Glomerular visceral epithelial cell (primary cell): ENCODE results near the gene PCED1B.
A peak's percentile ranks its signal among the peaks of the same experiment; 100 is the strongest.
"Not testable (repeated sequence)": the region's sequence is repeated elsewhere in the genome, so short reads cannot be mapped to it uniquely, and the experiment has no call there.

ENCODE experiments used
- DNase-seq: peaks from one replicate; pipeline ENCODE4 v3.0.0-alpha.2; 2016; ENCODE audit errors: extremely low spot score

The PCED1B gene

GRCh38 chr12:47272412-47273190, 193.2 kb downstream of the PCED1B start:
- DNase-seq, result no peak

GRCh38 chr12:47273191-47273626, 193.8 kb downstream of the PCED1B start:
- DNase-seq, result peak; percentile 35

GRCh38 chr12:47274760-47275159, 195.3 kb downstream of the PCED1B start:
- DNase-seq, result no peak

GRCh38 chr12:47276253-47276620, 196.8 kb downstream of the PCED1B start:
- DNase-seq, result no peak

GRCh38 chr12:47276621-47277309, 197.3 kb downstream of the PCED1B start:
- DNase-seq, result peak; percentile 63

- DNase-seq, result peak; percentile 84
These were observed 198.6 kb downstream of the PCED1B start for GRCh38 chr12:47277972-47278448.

DNA sequence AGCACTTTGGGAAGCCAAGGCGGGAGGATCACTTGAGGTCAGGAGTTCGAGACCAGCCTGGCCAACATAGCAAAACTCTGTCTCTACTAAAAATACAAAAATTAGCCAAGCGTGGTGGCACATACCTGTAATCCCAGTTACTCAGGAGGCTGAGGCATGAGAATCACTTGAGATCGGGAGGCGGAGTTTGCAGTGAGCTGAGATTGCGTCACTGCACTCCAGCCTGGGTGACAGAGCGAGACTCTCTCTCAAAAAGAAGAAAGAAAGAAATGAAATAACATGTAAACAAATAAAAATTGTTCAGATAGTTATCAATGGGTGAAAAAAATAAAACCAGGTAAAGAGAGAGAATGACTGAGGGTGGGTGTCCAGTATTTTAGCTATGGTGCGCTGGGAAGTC, 200.3 kb downstream of the PCED1B start:
- not testable (repeated sequence) for DNase-seq

DNA sequence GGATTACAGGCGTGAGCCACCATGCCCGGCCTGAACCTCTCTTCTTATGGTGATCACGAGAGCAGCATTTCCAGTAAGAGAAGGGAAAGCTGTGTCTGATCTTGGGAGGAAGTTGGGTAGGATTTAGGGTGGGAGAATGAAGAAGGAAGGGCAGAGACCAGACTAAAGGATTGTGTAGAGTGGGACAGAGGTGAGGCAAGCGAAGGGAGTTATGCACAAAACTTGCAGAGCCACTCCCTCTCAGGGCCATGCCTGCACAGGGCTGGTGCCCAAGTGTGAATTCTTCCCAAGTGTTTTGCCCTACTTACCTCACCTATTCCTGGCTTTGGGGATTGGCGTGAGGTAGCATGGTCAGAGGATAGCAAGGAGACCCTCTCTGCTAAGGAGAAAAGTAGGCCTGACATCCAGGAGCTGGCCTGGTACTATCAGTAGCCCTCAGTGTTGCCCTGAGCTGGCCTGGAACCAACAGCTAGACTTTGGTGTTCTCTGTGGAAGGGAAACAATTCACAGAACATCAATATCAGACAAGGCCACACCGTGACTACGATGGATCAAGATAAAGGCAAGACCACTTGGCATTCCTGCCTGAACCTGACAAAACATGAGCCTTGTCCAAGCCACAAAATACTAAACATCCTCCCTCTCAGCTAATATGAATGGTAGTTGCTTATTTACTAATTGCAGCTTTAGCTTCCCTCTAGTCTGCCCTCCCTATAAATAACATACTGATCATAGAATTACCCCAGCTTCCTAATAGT, 201.3 kb downstream of the PCED1B start:
- no peak for DNase-seq

DNA sequence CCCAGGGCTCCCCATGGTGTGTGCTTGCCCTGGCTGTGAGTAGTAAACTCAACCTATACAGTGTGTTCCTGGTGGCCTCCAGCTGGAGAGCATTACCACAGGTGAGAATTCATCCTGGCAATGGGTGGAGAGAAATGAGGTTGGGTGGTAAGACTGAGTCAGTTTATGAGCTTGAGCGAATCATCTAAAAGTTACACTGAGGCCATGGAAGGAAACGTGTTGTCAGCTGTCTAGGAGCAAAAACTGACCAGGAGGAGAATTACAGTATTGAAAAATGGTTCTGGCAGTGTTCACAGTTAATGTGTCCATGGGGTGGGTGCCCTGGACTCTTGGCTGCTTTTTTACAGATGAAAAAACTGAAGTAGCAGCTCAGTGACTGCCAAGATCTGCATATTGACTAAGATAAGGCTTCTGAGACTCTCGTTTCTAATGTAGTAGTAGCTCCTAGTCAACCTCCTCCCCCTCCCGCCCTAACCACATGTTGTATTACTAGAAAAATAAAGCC, 202.3 kb downstream of the PCED1B start:
- no peak for DNase-seq

- no peak for DNase-seq
These were observed 202.8 kb downstream of the PCED1B start for GRCh38 chr12:47282206-47282605.
